ENCODE data around the gene TAAR1. TPM values are rescaled to one million over a fixed set of nuclear protein-coding genes. Genes with fewer than 3 reads are reported as not detected.

TAAR1 gene
- total RNA-seq, 1 experiment from 2014 or later, result not detected

DNA sequence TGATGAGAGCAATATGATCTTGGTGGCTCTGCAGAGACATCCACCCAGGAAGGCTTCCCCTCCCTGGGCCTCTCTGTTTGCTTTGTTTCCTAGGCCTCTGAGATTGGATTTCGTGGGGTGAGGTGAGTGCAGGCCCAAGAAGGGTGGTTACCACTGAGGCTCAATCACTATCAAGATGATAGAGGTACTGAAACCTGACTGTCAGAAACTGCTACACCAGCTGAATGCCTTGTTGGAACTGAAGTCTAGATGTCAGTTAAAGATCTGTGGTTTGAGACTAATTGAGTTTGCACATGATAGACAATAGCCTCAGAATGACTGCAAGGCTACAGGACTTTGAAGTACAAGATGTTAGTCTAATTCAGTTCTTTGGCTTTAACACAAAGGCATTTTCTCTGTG, 39.6 kb upstream of the TAAR1 start:
- Histone ChIP-seq H3K27me3 (ENCODE audit: insufficient read depth, low read length) (no peaks in the 10 kb centered on the region), H3K4me3 (replicated peaks in 1 of 2; ENCODE audit: low read depth in 1 of 2, low read length in 2 of 2) (no peak overlapping the region), H3K4me1 (ENCODE audit: control insufficient read depth in 1 of 2, insufficient read depth in 2 of 2, low read length in 2 of 2) (no peaks in the 10 kb centered on the region), H3K4me2 (ENCODE audit: low read length) (no peak overlapping the region), H3K9ac (ENCODE audit: low read length) (no peak overlapping the region), H3K9me2 (ENCODE audit: insufficient read depth) (no peaks in the 10 kb centered on the region), H4K20me1 (ENCODE audit: insufficient read depth) (no peaks in the 10 kb centered on the region), H3K9me3 (ENCODE audit: control insufficient read depth in 1 of 2, insufficient read depth in 1 of 2, low read depth in 1 of 2, low read length in 2 of 2) (no peaks in the 10 kb centered on the region), H3K36me3 (ENCODE audit: control insufficient read depth in 1 of 2, insufficient read depth in 2 of 2, low read length in 2 of 2) (no peaks in the 10 kb centered on the region), H3K79me2 (ENCODE audit: insufficient read depth, low read length) (no peaks in the 10 kb centered on the region), H3K27ac (ENCODE audit: low read depth, low read length) (no peak overlapping the region), H2AFZ (ENCODE audit: low read depth, low read length, poor library complexity, severe bottlenecking) (no peak overlapping the region)
- POLR2A ChIA-PET, result no interaction called here
- BruUV-seq (replicated peaks), result no TSS peak
- RAD21 ChIA-PET (ENCODE audit: low non-redundant PET in 1 of 2, low total read pairs in 2 of 2, uncharacterized antibody in 2 of 2, unreplicated experiment in 2 of 2), result no interaction called here
- intact Hi-C loops (cut with micrococcal nuclease), result no loop called here
- DNase-seq (ENCODE audit: low read depth, low spot score) (no peak), ATAC-seq (no peak)
- CTCF ChIA-PET, result no interaction called here
- TF ChIP-seq POLR2AphosphoS5 (IDR thresholded peaks at IDR 0.05; ENCODE audit: low read depth, low read length), result no peak
- TF ChIP-seq EGR1 (IDR thresholded peaks at IDR 0.05; ENCODE audit: low read depth), result no peak
- TF ChIP-seq, protein P1, sequence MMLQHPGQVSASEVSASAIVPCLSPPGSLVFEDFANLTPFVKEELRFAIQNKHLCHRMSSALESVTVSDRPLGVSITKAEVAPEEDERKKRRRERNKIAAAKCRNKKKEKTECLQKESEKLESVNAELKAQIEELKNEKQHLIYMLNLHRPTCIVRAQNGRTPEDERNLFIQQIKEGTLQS (IDR thresholded peaks at IDR 0.05), result no peak
- TF ChIP-seq EZH2phosphoT487 (IDR thresholded peaks at IDR 0.05; ENCODE audit: borderline replicate concordance), result no peak
- TF ChIP-seq, protein P2, sequence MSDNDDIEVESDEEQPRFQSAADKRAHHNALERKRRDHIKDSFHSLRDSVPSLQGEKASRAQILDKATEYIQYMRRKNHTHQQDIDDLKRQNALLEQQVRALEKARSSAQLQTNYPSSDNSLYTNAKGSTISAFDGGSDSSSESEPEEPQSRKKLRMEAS (IDR thresholded peaks at IDR 0.05), result no peak
- TF ChIP-seq, protein P3, sequence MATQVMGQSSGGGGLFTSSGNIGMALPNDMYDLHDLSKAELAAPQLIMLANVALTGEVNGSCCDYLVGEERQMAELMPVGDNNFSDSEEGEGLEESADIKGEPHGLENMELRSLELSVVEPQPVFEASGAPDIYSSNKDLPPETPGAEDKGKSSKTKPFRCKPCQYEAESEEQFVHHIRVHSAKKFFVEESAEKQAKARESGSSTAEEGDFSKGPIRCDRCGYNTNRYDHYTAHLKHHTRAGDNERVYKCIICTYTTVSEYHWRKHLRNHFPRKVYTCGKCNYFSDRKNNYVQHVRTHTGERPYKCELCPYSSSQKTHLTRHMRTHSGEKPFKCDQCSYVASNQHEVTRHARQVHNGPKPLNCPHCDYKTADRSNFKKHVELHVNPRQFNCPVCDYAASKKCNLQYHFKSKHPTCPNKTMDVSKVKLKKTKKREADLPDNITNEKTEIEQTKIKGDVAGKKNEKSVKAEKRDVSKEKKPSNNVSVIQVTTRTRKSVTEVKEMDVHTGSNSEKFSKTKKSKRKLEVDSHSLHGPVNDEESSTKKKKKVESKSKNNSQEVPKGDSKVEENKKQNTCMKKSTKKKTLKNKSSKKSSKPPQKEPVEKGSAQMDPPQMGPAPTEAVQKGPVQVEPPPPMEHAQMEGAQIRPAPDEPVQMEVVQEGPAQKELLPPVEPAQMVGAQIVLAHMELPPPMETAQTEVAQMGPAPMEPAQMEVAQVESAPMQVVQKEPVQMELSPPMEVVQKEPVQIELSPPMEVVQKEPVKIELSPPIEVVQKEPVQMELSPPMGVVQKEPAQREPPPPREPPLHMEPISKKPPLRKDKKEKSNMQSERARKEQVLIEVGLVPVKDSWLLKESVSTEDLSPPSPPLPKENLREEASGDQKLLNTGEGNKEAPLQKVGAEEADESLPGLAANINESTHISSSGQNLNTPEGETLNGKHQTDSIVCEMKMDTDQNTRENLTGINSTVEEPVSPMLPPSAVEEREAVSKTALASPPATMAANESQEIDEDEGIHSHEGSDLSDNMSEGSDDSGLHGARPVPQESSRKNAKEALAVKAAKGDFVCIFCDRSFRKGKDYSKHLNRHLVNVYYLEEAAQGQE (IDR thresholded peaks at IDR 0.05; ENCODE audit: low read depth), result no peak
- TF ChIP-seq RAD21 (IDR thresholded peaks at IDR 0.05; ENCODE audit: low read depth), result no peak
- no peak for TF ChIP-seq SIN3A (IDR thresholded peaks at IDR 0.05; ENCODE audit: low read depth)
- TF ChIP-seq EZH2 (IDR thresholded peaks at IDR 0.05), result no peak
- no peak for TF ChIP-seq SP1 (IDR thresholded peaks at IDR 0.05; ENCODE audit: low read depth)
- no peak for TF ChIP-seq TCF7L2 (IDR thresholded peaks at IDR 0.05; ENCODE audit: borderline replicate concordance, extremely low read depth, insufficient read depth, insufficient read length)
- TF ChIP-seq, protein P4, sequence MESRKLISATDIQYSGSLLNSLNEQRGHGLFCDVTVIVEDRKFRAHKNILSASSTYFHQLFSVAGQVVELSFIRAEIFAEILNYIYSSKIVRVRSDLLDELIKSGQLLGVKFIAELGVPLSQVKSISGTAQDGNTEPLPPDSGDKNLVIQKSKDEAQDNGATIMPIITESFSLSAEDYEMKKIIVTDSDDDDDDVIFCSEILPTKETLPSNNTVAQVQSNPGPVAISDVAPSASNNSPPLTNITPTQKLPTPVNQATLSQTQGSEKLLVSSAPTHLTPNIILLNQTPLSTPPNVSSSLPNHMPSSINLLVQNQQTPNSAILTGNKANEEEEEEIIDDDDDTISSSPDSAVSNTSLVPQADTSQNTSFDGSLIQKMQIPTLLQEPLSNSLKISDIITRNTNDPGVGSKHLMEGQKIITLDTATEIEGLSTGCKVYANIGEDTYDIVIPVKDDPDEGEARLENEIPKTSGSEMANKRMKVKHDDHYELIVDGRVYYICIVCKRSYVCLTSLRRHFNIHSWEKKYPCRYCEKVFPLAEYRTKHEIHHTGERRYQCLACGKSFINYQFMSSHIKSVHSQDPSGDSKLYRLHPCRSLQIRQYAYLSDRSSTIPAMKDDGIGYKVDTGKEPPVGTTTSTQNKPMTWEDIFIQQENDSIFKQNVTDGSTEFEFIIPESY (IDR thresholded peaks at IDR 0.05; ENCODE audit: extremely low read depth, insufficient replicate concordance, low read length), result no peak
- TF ChIP-seq JUND (IDR thresholded peaks at IDR 0.05), result no peak
